ENCODE data around the gene FBXO33.
A peak's percentile ranks its signal among the peaks of the same experiment; 100 is the strongest.

The FBXO33 gene

GRCh38 chr14:39440975-39441374 is 8.7 kb upstream of the FBXO33 start:
- no peak for DNase-seq (ENCODE audit: low spot score)
- TF ChIP-seq CTCF (IDR thresholded peaks at IDR 0.05; ENCODE audit: extremely low read depth, missing control alignments): no peak

- no peak for TF ChIP-seq CTCF (IDR thresholded peaks at IDR 0.05; ENCODE audit: extremely low read depth, missing control alignments)
- DNase-seq (ENCODE audit: low spot score): no peak
These were observed 3.0 kb upstream of the FBXO33 start for GRCh38 chr14:39435241-39435640.

- TF ChIP-seq CTCF (IDR thresholded peaks at IDR 0.05; ENCODE audit: extremely low read depth, missing control alignments): no peak
These were observed 2.2 kb upstream of the FBXO33 start for GRCh38 chr14:39434401-39434800.

GRCh38 chr14:39433452-39433813 is 1.2 kb upstream of the FBXO33 start:
- no peak for TF ChIP-seq CTCF (IDR thresholded peaks at IDR 0.05; ENCODE audit: extremely low read depth, missing control alignments)
- no peak for DNase-seq (ENCODE audit: low spot score)

More at GRCh38 chr14:39434401-39434800, 2.2 kb upstream of the FBXO33 start:
- no peak for DNase-seq (ENCODE audit: low spot score)

- TF ChIP-seq CTCF (IDR thresholded peaks at IDR 0.05; ENCODE audit: extremely low read depth, missing control alignments): peak; percentile 20
- peak; percentile 83 for DNase-seq (ENCODE audit: low spot score)
These were observed 602 bp upstream of the FBXO33 start for GRCh38 chr14:39432619-39433451.

- TF ChIP-seq CTCF (IDR thresholded peaks at IDR 0.05; ENCODE audit: extremely low read depth, missing control alignments): no peak
- DNase-seq (ENCODE audit: low spot score): peak; percentile 35
These were observed 636 bp downstream of the FBXO33 start for GRCh38 chr14:39431416-39432178.

GRCh38 chr14:39430762-39431415 is 1.3 kb downstream of the FBXO33 start:
- DNase-seq (ENCODE audit: low spot score): peak; percentile 37
- TF ChIP-seq CTCF (IDR thresholded peaks at IDR 0.05; ENCODE audit: extremely low read depth, missing control alignments): no peak

All from GM20000 (cell line).